Neural progenitor cell (in vitro differentiated cells): ENCODE measurements around the gene OR2A25.

ENCODE experiments used
- EZH2phosphoT487 ChIP-seq: fragments of 200-600 bp; sonication (generic); IDR thresholded peaks from 2 replicates; pipeline ENCODE4 v1.6.1; 2017; ENCODE audit warnings: antibody characterized with exemption
- TF ChIP-seq, protein P1 (sequence below): fragments of 200-600 bp; sonication (generic); IDR thresholded peaks from 2 replicates; pipeline ENCODE4 v1.5.1; 2017; ENCODE audit warnings: antibody characterized with exemption, mild to moderate bottlenecking

DNA sequence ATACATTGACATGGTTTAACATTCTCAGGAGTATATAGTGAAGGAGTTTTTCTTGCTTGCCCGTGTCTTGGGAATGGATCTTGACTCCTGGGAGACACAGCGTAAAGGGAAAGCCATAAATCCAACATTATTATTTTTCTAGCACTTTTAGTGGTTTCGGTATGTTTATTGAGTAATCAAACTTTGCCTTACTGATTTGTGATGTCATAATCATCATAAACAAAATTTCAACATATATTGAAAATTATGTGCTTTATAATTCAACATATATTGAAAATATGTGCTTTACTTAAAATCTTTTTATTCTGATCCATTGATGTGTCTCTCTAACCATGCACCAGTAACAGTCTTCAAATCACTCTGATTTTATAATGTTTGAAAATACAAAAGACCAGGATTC is 41.1 kb upstream of the OR2A25 start:
- TF ChIP-seq, protein P1, sequence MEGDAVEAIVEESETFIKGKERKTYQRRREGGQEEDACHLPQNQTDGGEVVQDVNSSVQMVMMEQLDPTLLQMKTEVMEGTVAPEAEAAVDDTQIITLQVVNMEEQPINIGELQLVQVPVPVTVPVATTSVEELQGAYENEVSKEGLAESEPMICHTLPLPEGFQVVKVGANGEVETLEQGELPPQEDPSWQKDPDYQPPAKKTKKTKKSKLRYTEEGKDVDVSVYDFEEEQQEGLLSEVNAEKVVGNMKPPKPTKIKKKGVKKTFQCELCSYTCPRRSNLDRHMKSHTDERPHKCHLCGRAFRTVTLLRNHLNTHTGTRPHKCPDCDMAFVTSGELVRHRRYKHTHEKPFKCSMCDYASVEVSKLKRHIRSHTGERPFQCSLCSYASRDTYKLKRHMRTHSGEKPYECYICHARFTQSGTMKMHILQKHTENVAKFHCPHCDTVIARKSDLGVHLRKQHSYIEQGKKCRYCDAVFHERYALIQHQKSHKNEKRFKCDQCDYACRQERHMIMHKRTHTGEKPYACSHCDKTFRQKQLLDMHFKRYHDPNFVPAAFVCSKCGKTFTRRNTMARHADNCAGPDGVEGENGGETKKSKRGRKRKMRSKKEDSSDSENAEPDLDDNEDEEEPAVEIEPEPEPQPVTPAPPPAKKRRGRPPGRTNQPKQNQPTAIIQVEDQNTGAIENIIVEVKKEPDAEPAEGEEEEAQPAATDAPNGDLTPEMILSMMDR = no peak
- TF ChIP-seq EZH2phosphoT487 = no peak
